ENCODE results near the gene SLC35F1. TPM values are rescaled to one million over a fixed set of nuclear protein-coding genes. Genes with fewer than 3 reads are reported as not detected.
A peak's percentile ranks its signal among the peaks of the same experiment; 100 is the strongest.

SLC35F1 gene
- total RNA-seq, 1 experiment from 2014 or later, result 4.3 TPM

DNA sequence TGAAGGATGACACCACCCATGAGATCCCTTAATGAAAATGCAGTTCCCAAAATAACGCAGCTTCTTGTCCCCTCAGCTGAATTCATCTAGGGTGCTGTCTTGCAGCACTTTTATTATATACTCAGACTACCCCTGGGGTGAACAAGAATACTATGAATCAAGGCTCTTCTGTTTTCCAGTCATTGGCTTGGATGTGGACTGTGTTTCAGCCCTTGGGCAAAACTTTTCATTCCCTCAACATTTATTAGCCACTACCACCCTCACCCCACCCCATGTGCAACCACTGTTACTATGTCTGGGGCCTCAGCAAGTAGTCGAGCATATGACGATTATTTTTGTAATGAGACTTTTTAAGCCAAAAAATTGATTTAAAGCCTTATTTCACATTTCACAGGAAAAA, 321.8 kb downstream of the SLC35F1 start:
- Mint-ChIP-seq H3K27ac (peak overlapping the region in 1 of 3 experiments; percentile 88; a peak in 2 of 7 replicates), H3K27me3 (ENCODE audit: low read depth) (no peaks in the 10 kb centered on the region), H3K4me3 (no peak overlapping the region), H3K36me3 (ENCODE audit: insufficient read depth in 1 of 3, low read depth in 3 of 3) (no peaks in the 10 kb centered on the region), H3K9me3 (no peaks in the 10 kb centered on the region), H3K4me1 (no peaks in the 10 kb centered on the region)
- Histone ChIP-seq H2BK15ac (ENCODE audit: low read depth, low read length) (no peak overlapping the region), H3K79me2 (ENCODE audit: insufficient read depth, low read length) (no peaks in the 10 kb centered on the region), H3K4me1 (ENCODE audit: insufficient read depth, low read length) (no peaks in the 10 kb centered on the region), H2AK5ac (ENCODE audit: insufficient read length, low read length) (no peak overlapping the region), H3K56ac (ENCODE audit: insufficient read length, low read depth, low read length) (no peak overlapping the region), H3K9me3 (ENCODE audit: control insufficient read depth, low read depth, low read length) (no peaks in the 10 kb centered on the region), H3T11ph (ENCODE audit: low read length) (no peak overlapping the region), H2AFZ (ENCODE audit: low read length) (no peak overlapping the region), H4K91ac (ENCODE audit: insufficient read length, low read depth, low read length) (no peak overlapping the region), H3K23me2 (ENCODE audit: insufficient read length, low read depth, low read length, poor library complexity, severe bottlenecking) (no peaks in the 10 kb centered on the region), H3K79me1 (ENCODE audit: insufficient read depth, low read depth, low read length, poor library complexity, severe bottlenecking) (no peaks in the 10 kb centered on the region), H3K14ac (ENCODE audit: insufficient read depth, low read length) (no peak overlapping the region), H4K8ac (replicated peaks; ENCODE audit: insufficient read length, low read depth, low read length) (no peak overlapping the region), H2BK5ac (ENCODE audit: insufficient read length, low read length) (no peak overlapping the region), H2BK12ac (ENCODE audit: insufficient read length, low read depth, low read length) (no peak overlapping the region), H3K27ac (ENCODE audit: insufficient read length, low read depth, low read length) (no peak overlapping the region), H3K23ac (ENCODE audit: insufficient read length, low read depth, low read length) (no peak overlapping the region), H2BK20ac (ENCODE audit: low read depth, low read length, poor library complexity, severe bottlenecking) (no peak overlapping the region), H3K4me2 (ENCODE audit: insufficient read depth, insufficient read length, low read length) (no peak overlapping the region), H2BK120ac (ENCODE audit: low read depth, low read length, poor library complexity, severe bottlenecking) (no peak overlapping the region), H3K9ac (ENCODE audit: extremely low read depth, insufficient read length, low read length) (no peak overlapping the region), H3K18ac (ENCODE audit: insufficient read length, low read depth, low read length) (no peak overlapping the region), H4K5ac (ENCODE audit: insufficient read length, low read depth, low read length) (no peak overlapping the region), H3K4ac (ENCODE audit: low read depth, low read length) (no peak overlapping the region), H4K20me1 (ENCODE audit: control insufficient read depth, insufficient read depth, insufficient read length) (no peaks in the 10 kb centered on the region), H3K27me3 (ENCODE audit: insufficient read depth, low read length) (no peaks in the 10 kb centered on the region)
- WGBS (ENCODE audit: extremely low coverage, insufficient read length, low lambda C conversion rate), result no CpG with 5 or more reads among the region's 3 CpGs
- TF ChIP-seq CTCF (conservative IDR thresholded peaks at IDR 0.05), result no peak
- no peak for DNase-seq
